DND-41 (cell line): ENCODE data around the gene ADGRD2.

Experiments used
- ATAC-seq: fragments of 200-7000 bp; cut with Tn5 transposase; 3 replicates; pipeline ENCODE4 v1.9.1; 2021; ENCODE audit warnings: low read depth; ENCODE audit not compliant: insufficient read depth
- DNase-seq: peaks from one replicate; pipeline ENCODE4 v3.0.0-alpha.2; 2020
- H2AFZ ChIP-seq: 2 replicates; pipeline ENCODE4 v1.6.0; 2012; ENCODE audit warnings: low read depth, low read length
- H3K27ac ChIP-seq: 2 replicates; pipeline ENCODE4 v1.5.1; 2012; ENCODE audit warnings: low read length, inconsistent platforms
- H3K27me3 ChIP-seq: fragments of 200-600 bp; sonication (generic); 2 replicates; pipeline ENCODE4 v1.6.0; 2012; ENCODE audit warnings: low read length, mild to moderate bottlenecking, inconsistent platforms; ENCODE audit not compliant: insufficient read depth, poor library complexity
- H3K36me3 ChIP-seq: 2 replicates; pipeline ENCODE4 v1.5.1; 2012; ENCODE audit warnings: low read length, inconsistent platforms; ENCODE audit not compliant: insufficient read depth
- H3K4me1 ChIP-seq: 2 replicates; pipeline ENCODE4 v1.5.1; 2012; ENCODE audit warnings: mild to moderate bottlenecking, low read length; ENCODE audit not compliant: insufficient read depth
- H3K4me2 ChIP-seq: 2 replicates; pipeline ENCODE4 v1.6.0; 2012; ENCODE audit warnings: mild to moderate bottlenecking, moderate library complexity, low read length, inconsistent platforms; ENCODE audit not compliant: insufficient read depth
- H3K4me3 ChIP-seq, 2 experiments: fragments of 200-600 bp in 1 of 2; shearing (Covaris generic) in 1 of 2; 2 replicates each; pipeline ENCODE4 v1.5.1; 2012 to 2016; ENCODE audit warnings: inconsistent platforms in 2 of 2, low read length in 2 of 2, mild to moderate bottlenecking in 2 of 2, low read depth in 1 of 2, moderate library complexity in 1 of 2
- H3K79me2 ChIP-seq: 2 replicates; pipeline ENCODE4 v1.6.0; 2012; ENCODE audit warnings: low read length, inconsistent platforms; ENCODE audit not compliant: insufficient read depth
- H3K9ac ChIP-seq: 2 replicates; pipeline ENCODE4 v1.6.0; 2012; ENCODE audit warnings: low read depth, mild to moderate bottlenecking, inconsistent platforms, low read length, moderate library complexity
- H3K9me3 ChIP-seq: 2 replicates; pipeline ENCODE4 v1.5.1; 2012; ENCODE audit warnings: low read length, moderate library complexity, mild to moderate bottlenecking, inconsistent platforms; ENCODE audit not compliant: insufficient read depth, severe bottlenecking
- H4K20me1 ChIP-seq: 2 replicates; pipeline ENCODE4 v1.6.0; 2012; ENCODE audit warnings: low read length; ENCODE audit not compliant: insufficient read depth
- CTCF ChIP-seq: IDR thresholded peaks from 2 replicates; pipeline ENCODE4 v1.5.1; 2012; ENCODE audit warnings: borderline replicate concordance, low read length, moderate library complexity, mild to moderate bottlenecking; ENCODE audit not compliant: poor library complexity, severe bottlenecking; ENCODE audit errors: extremely low read depth
- EZH2 ChIP-seq: IDR thresholded peaks from 3 replicates; pipeline ENCODE4 v1.6.1; 2012; ENCODE audit warnings: borderline replicate concordance, low read depth, mild to moderate bottlenecking, moderate library complexity, low read length, inconsistent platforms; ENCODE audit not compliant: severe bottlenecking

Gene ADGRD2

DNA sequence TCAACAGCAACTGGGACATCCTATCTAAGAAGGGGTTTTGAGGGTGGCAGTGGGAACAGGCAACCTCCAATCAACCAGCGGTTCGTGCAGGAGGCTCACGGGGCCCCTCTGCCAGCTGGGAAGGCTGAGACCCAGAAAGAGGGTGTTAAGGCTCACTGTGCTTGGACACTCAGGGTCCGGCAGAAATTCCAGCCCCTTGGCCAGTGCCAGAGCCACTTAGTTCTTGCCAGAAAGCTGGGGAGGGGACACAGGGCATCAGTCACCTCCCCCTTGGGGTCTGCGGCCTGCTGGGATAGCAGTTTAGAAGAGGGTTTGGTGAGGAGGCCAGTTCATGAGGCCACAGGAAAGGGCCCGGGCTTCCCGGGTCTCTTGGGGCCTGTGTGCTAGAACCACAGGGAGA, 20.5 kb downstream of the ADGRD2 start:
- ATAC-seq (no peak), DNase-seq (no peak)
- TF ChIP-seq CTCF (no peak), EZH2 (no peak)
- H3K79me2 ChIP-seq = no peaks in the 10 kb centered on the region
- no peaks in the 10 kb centered on the region for H3K4me1 ChIP-seq
- H4K20me1 ChIP-seq = no peaks in the 10 kb centered on the region
- no peak overlapping the region for H3K27ac ChIP-seq
- no peaks in the 10 kb centered on the region for H3K36me3 ChIP-seq
- H2AFZ ChIP-seq = no peak overlapping the region
- H3K9me3 ChIP-seq = no peaks in the 10 kb centered on the region
- no peak overlapping the region for H3K4me3 ChIP-seq
- H3K4me2 ChIP-seq = no peak overlapping the region
- H3K27me3 ChIP-seq = no peaks in the 10 kb centered on the region
- H3K9ac ChIP-seq = no peak overlapping the region

GRCh38 chr9:124471761-124472160, 21.5 kb downstream of the ADGRD2 start:
- Histone ChIP-seq H3K36me3 (no peaks in the 10 kb centered on the region), H2AFZ (no peak overlapping the region), H3K9me3 (no peaks in the 10 kb centered on the region), H3K79me2 (no peaks in the 10 kb centered on the region), H3K4me1 (no peaks in the 10 kb centered on the region), H4K20me1 (no peaks in the 10 kb centered on the region), H3K4me2 (no peak overlapping the region), H3K4me3 (no peak overlapping the region), H3K27me3 (no peaks in the 10 kb centered on the region), H3K9ac (no peak overlapping the region), H3K27ac (no peak overlapping the region)
- DNase-seq (no peak), ATAC-seq (no peak)
- TF ChIP-seq CTCF (no peak), EZH2 (no peak)

- no peaks in the 10 kb centered on the region for H3K36me3 ChIP-seq
- no peak for TF ChIP-seq CTCF
- no peak for TF ChIP-seq EZH2
- H3K27ac ChIP-seq = no peak overlapping the region
- no peaks in the 10 kb centered on the region for H3K4me1 ChIP-seq
- H3K4me3 ChIP-seq = no peak overlapping the region
- no peak overlapping the region for H2AFZ ChIP-seq
- DNase-seq (no peak), ATAC-seq (no peak)
- H3K4me2 ChIP-seq = no peak overlapping the region
- H3K27me3 ChIP-seq = no peaks in the 10 kb centered on the region
- no peaks in the 10 kb centered on the region for H4K20me1 ChIP-seq
- no peaks in the 10 kb centered on the region for H3K79me2 ChIP-seq
- H3K9ac ChIP-seq = no peak overlapping the region
- H3K9me3 ChIP-seq = no peaks in the 10 kb centered on the region
These were observed 22.5 kb downstream of the ADGRD2 start for GRCh38 chr9:124472770-124473169.

DNA sequence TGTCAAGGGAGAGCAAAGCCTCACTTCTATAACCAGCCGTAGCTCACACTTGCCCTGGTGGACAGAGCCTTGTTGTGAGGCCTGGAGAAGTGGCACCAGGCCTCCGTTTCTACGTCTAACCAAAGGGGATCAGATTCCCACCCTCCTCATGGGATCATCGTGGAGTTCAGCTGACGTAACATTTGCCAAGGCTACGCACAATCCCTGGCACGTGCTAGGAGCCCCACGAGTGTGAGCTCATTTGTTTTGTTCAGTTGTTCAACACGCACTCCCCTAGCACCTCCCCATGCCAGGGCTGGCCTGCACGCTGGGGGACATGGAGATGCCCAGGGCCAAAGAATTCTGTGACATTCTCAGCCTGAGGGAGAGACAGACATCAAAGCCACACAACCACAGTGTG, 23.1 kb downstream of the ADGRD2 start:
- Histone ChIP-seq H3K36me3 (no peaks in the 10 kb centered on the region), H3K4me3 (no peak overlapping the region), H3K27me3 (no peaks in the 10 kb centered on the region), H2AFZ (no peak overlapping the region), H3K4me2 (no peak overlapping the region), H3K4me1 (no peaks in the 10 kb centered on the region), H3K27ac (no peak overlapping the region), H3K9ac (no peak overlapping the region), H3K9me3 (no peaks in the 10 kb centered on the region), H4K20me1 (no peaks in the 10 kb centered on the region; the same call in 1 of the 2 replicates), H3K79me2 (no peaks in the 10 kb centered on the region)
- ATAC-seq = no peak
- TF ChIP-seq EZH2 = no peak
- no peak for TF ChIP-seq CTCF
- no peak for DNase-seq
